GM12891 (cell line): Measurements from ENCODE around the gene DSG1.

Experiments
- POLR2A ChIP-seq: IDR thresholded peaks from 2 replicates; pipeline ENCODE4 v1.6.1; 2011; ENCODE audit warnings: low read depth, low read length, control low read depth
- POLR2AphosphoS5 ChIP-seq: IDR thresholded peaks from 2 replicates; pipeline ENCODE4 v1.6.1; 2011; ENCODE audit warnings: low read depth, low read length, control low read depth
- POU2F2 ChIP-seq: IDR thresholded peaks from 2 replicates; pipeline ENCODE4 v1.6.1; 2011; ENCODE audit warnings: low read depth, mild to moderate bottlenecking, control low read depth, low read length, moderate library complexity
- SPI1 ChIP-seq: IDR thresholded peaks from 2 replicates; pipeline ENCODE4 v1.6.1; 2011; ENCODE audit warnings: low read depth, low read length, control low read depth
- TAF1 ChIP-seq: IDR thresholded peaks from 2 replicates; pipeline ENCODE4 v1.6.1; 2011; ENCODE audit warnings: low read depth, low read length, control low read depth

- TF ChIP-seq SPI1 (no peak), POLR2A (no peak), POLR2AphosphoS5 (no peak), POU2F2 (no peak), TAF1 (no peak)
Observed at GRCh38 chr18:31280502-31280901, 37.5 kb upstream of the DSG1 start.
